ENCODE results near the gene SLC16A6.

SLC16A6 gene

DNA sequence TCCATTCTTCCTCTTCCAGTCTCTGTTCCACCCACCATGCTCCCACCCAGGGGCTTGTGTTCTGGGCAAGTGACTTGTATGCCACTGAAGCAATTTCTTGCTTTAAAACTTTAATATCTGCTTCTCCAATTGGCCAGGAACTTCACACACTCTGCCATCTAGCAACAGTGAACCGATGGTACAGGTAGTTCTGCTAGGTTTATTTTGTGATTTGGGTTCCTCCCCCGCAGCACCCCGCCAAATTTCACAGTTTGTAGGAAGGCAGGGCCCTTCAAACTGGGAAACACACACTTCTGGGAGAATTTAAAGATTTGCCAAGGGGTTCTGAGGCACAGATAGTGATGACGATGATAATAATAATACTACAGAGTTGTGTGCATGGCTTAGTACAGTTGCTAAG, 3.7 kb upstream of the SLC16A6 start:
- no peak overlapping the region for H3K4me3 ChIP-seq (ENCODE audit: low read depth, low read length)
- DNase-seq (ENCODE audit: low read depth): no peak
- TF ChIP-seq POLR2A (IDR thresholded peaks at IDR 0.05; ENCODE audit: extremely low read depth, insufficient read length): no peak
- TF ChIP-seq CTCF (IDR thresholded peaks at IDR 0.05; ENCODE audit: low read depth, low read length): no peak
- no peak for TF ChIP-seq MYC (IDR thresholded peaks at IDR 0.05; ENCODE audit: low read depth, low read length)
- TF ChIP-seq MAX (IDR thresholded peaks at IDR 0.05; ENCODE audit: low read depth, low read length): no peak

- peak; percentile 35 for DNase-seq (ENCODE audit: low read depth)
- TF ChIP-seq CTCF (IDR thresholded peaks at IDR 0.05; ENCODE audit: low read depth, low read length): no peak
- no peak for TF ChIP-seq POLR2A (IDR thresholded peaks at IDR 0.05; ENCODE audit: extremely low read depth, insufficient read length)
- TF ChIP-seq MAX (IDR thresholded peaks at IDR 0.05; ENCODE audit: low read depth, low read length): no peak
- no peak for TF ChIP-seq MYC (IDR thresholded peaks at IDR 0.05; ENCODE audit: low read depth, low read length)
- H3K4me3 ChIP-seq (ENCODE audit: low read depth, low read length): no peak overlapping the region
Measured at GRCh38 chr17:68294196-68294555, 3.2 kb upstream of the SLC16A6 start.

GRCh38 chr17:68293490-68294195, 2.7 kb upstream of the SLC16A6 start:
- TF ChIP-seq MAX (IDR thresholded peaks at IDR 0.05; ENCODE audit: low read depth, low read length) (no peak), POLR2A (IDR thresholded peaks at IDR 0.05; ENCODE audit: extremely low read depth, insufficient read length) (no peak), CTCF (IDR thresholded peaks at IDR 0.05; ENCODE audit: low read depth, low read length) (no peak), MYC (IDR thresholded peaks at IDR 0.05; ENCODE audit: low read depth, low read length) (no peak)
- DNase-seq (ENCODE audit: low read depth): no peak
- no peak overlapping the region for H3K4me3 ChIP-seq (ENCODE audit: low read depth, low read length)

DNA sequence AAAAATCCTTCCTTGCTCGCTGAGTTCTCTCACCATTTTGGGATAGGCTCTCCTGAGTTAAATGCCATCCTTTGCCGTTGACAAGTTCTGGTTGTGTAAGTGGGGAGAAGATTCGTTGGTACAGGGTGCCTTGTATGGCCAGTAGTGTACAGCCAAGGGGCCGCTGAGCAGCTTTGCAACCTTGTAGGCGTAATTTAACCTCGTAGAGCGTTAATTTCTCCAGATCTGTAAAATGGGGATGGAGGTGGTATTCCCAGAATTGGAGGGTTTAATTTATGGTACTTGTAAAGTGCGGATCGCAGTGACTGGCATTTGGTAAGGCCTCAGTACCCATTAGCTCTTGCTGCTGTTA, 1.7 kb upstream of the SLC16A6 start:
- H3K4me3 ChIP-seq (ENCODE audit: low read depth, low read length): peak overlapping the region; percentile 72
- no peak for TF ChIP-seq MYC (IDR thresholded peaks at IDR 0.05; ENCODE audit: low read depth, low read length)
- TF ChIP-seq CTCF (IDR thresholded peaks at IDR 0.05; ENCODE audit: low read depth, low read length): no peak
- no peak for TF ChIP-seq POLR2A (IDR thresholded peaks at IDR 0.05; ENCODE audit: extremely low read depth, insufficient read length)
- TF ChIP-seq MAX (IDR thresholded peaks at IDR 0.05; ENCODE audit: low read depth, low read length): no peak
- no peak for DNase-seq (ENCODE audit: low read depth)

DNA sequence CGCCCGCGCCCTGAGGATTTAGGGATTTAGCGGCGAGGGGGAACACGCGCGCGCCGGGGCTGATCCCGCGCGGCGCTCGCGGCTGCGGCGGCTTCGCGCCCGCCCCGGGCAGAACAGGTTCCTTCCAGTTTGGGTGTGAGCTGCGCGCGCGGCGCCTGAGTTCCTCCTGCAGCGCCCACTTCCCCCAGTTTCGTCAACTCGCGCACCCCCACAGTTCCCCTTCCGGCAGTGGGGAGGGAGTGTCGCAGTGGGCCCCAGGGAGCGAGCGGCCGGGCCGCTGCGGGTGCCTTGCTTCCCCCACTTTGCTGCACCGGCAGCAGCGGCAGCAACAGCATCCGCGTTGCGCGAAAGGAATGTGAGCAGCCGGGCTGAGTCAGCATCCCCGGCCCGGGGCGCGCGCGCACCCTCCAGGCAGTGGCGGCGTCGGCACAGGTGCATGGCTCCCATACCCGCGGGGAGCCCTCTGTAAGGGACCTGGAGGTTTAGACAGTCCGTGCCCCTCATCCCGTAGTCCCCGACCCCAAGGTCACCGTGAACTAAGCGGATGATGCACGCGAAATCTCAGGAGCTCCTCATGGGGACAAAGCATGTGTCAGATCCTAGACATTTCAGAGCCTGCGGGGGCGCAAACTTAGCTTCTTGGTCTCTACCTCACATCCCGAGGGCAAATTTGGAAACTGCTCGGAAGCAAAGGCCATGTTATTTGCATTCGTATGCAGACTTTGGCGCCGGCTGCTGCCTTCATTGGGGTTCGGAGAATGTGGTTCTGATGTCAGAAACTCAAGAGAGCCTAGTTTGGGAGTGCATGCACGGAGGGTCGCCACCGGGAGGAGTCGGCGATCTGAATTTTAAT, 1.1 kb upstream of the SLC16A6 start:
- peak overlapping the region; percentile 72 for H3K4me3 ChIP-seq (ENCODE audit: low read depth, low read length)
- TF ChIP-seq MYC (IDR thresholded peaks at IDR 0.05; ENCODE audit: low read depth, low read length) (peak; percentile 29; the same call in 1 of the 2 replicates), CTCF (IDR thresholded peaks at IDR 0.05; ENCODE audit: low read depth, low read length) (peak; percentile 8), MAX (IDR thresholded peaks at IDR 0.05; ENCODE audit: low read depth, low read length) (peak; percentile 5), POLR2A (IDR thresholded peaks at IDR 0.05; ENCODE audit: extremely low read depth, insufficient read length) (peak; percentile 56)
- DNase-seq (ENCODE audit: low read depth): peak; percentile 99
